Psoas muscle (tissue), 8 donors: ENCODE results near the gene RBBP8NL. TPM values are rescaled to one million over a fixed set of nuclear protein-coding genes. Genes with fewer than 3 reads are reported as not detected.

Experiments used
- ATAC-seq, 4 donors: fragments of 200-7000 bp; cut with Tn5 transposase; one replicate each; pipeline ENCODE4 v1.9.1; 2020; ENCODE audit warnings: moderate library complexity in 3 of 4, mild to moderate bottlenecking in 2 of 4
- DNase-seq, 2 donors: peaks; one replicate each; pipeline ENCODE4 v3.0.0-alpha.2; 2020
- H3K27ac ChIP-seq: fragments of 200-600 bp; one replicate; pipeline ENCODE4 v1.8.0; 2022
- H3K27me3 ChIP-seq, 3 donors: fragments of 200-600 bp in 1 of 3; one replicate each; pipeline versions ENCODE4 v1.6.1 to v1.8.0; 2013 to 2022; ENCODE audit warnings: low read length in 2 of 3, mild to moderate bottlenecking in 2 of 3, moderate library complexity in 1 of 3; ENCODE audit not compliant: insufficient read depth in 3 of 3
- H3K36me3 ChIP-seq, 2 donors: fragments of 200-600 bp in 1 of 2; one replicate each; pipeline versions ENCODE4 v1.6.1 to v1.8.0; 2013 to 2022; ENCODE audit warnings: low read depth in 1 of 2, mild to moderate bottlenecking in 1 of 2, moderate library complexity in 1 of 2; ENCODE audit not compliant: insufficient read depth in 1 of 2
- H3K4me1 ChIP-seq: fragments of 200-600 bp; one replicate; pipeline ENCODE4 v1.8.0; 2022
- H3K4me3 ChIP-seq: fragments of 200-600 bp; one replicate; pipeline ENCODE4 v1.8.0; 2022; ENCODE audit warnings: mild to moderate bottlenecking
- H3K9me3 ChIP-seq: fragments of 200-600 bp; one replicate; pipeline ENCODE4 v1.8.0; 2022
- whole genome bisulfite sequencing, 3 donors: extraction: QIAGEN DNeasy Blood & Tissue Kit; methylation state at CpG; one replicate each; pipeline versions ENCODE4 v1.1.6 to v1.1.7; 2013; 5-methylcytosine and 5-hydroxymethylcytosine counted together
- intact Hi-C, 2 donors: fragments of 100-400 bp; cut with DNase I; formaldehyde crosslinking; loops; one replicate each; pipeline versions ENCODE4 v1.11.0 to v1.14.2; 2022
- polyA plus RNA-seq, 3 donors: library from polyadenylated mRNA; stranded (reverse); fragments of 200-250 nt; gene quantifications; one replicate each; pipeline ENCODE4 v1.2.3, GENCODE V29; 2013
- total RNA-seq, 4 donors: library from RNA; stranded (reverse); fragmentation: NEBNext Ultra II Directional in 2 of 4; extraction: Animal tissue kit (Norgen Biotek cat#: 25700) in 2 of 4; gene quantifications; one replicate each; pipeline versions ENCODE4 v1.2.1 to v1.2.4, GENCODE V29; 2021 to 2023
- TF ChIP-seq, protein P1 (sequence below): fragments of 200-600 bp; IDR thresholded peaks from one replicate; pipeline ENCODE4 v1.8.0; 2022; ENCODE audit warnings: antibody characterized with exemption
- donor health status: healthy with polysubstance abuse.
- donor health status: DM: no; HTN: no; CAD: no; lungs with moderate emphysema.
- donor health status: Bipolar disorder and iron deficiency.
- donor health status: healthy.
- donor health status: DM: yes; HTN: yes; CAD: no.
- donor health status: DM: no; HTN: no; CAD: no.
- donor health status: DM: no; HTN: no; CAD: no.
- donor health status: DM: yes; HTN: yes; CAD: no.

The RBBP8NL gene
- total and polyA plus RNA-seq, 7 donors: 0.03 to 0.08 TPM; not detected in 5

DNA sequence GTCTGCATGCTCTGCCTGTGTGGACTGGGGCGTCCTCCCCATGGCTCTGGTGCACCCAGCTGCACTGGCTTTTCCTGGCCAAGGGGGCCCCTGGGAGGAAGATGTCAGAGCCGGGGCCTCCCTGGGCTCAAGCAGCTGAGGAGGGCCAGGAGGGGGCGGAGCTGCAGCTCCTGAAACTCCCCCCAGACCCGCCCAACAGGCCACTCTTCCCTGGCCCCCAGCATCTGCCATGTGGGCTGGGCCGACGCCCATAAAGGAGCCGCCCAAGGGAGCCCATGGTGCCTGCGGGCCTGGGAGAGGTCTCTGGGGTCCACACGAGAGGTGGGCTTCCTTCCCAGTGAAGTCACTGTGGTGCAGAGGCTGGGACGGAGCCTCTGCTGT, 4.0 kb downstream of the RBBP8NL start:
- Histone ChIP-seq H3K4me1 (no peaks in the 10 kb centered on the region), H3K9me3 (no peaks in the 10 kb centered on the region), H3K4me3 (no peak overlapping the region), H3K36me3 (no peaks in the 10 kb centered on the region), H3K27ac (no peak overlapping the region), H3K27me3 (peaks cover 0 to 26% (median 9%) of the 10 kb centered on the region in 3 donors)
- no peak for DNase-seq
- intact Hi-C loops: no loop called here
- TF ChIP-seq, protein P1, sequence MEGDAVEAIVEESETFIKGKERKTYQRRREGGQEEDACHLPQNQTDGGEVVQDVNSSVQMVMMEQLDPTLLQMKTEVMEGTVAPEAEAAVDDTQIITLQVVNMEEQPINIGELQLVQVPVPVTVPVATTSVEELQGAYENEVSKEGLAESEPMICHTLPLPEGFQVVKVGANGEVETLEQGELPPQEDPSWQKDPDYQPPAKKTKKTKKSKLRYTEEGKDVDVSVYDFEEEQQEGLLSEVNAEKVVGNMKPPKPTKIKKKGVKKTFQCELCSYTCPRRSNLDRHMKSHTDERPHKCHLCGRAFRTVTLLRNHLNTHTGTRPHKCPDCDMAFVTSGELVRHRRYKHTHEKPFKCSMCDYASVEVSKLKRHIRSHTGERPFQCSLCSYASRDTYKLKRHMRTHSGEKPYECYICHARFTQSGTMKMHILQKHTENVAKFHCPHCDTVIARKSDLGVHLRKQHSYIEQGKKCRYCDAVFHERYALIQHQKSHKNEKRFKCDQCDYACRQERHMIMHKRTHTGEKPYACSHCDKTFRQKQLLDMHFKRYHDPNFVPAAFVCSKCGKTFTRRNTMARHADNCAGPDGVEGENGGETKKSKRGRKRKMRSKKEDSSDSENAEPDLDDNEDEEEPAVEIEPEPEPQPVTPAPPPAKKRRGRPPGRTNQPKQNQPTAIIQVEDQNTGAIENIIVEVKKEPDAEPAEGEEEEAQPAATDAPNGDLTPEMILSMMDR: no peak
- WGBS, 3 donors: 21 to 43% (median 42%) methylated on average over 9 to 10 of the region's 10 CpGs
- ATAC-seq: no peak

DNA sequence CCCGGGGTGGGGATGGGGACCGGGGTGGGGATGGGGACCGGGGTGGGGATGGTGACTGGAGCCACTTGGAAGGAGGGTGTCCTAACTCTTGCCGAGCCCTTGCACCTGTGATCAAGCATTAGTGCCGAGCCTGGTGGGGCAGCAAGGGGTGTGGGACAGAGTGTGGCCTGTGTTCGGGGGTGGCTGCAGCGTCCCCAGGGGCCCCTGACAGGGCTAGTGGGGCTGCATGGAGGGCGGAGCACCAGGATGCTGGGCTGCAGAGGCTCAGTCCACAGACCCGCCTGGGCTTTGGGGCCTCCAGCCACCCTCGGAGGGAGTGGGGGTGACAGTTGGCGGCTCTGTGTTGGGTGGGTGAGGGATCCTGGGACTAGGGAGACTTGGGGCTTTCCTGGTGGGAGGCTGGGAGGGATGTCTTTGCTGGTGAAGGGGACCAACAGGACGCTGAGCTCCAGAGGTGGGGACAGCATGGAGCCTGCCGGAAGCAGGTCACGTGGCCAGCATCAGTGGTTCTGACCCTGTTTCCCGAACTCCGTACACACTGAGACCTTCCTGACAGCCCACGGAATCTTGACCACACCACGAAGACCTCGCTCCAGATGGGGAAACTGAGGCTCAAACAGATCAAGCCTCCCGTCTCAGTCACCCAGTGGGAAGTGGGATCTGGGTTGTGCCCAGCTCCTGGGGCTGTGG, 4.6 kb downstream of the RBBP8NL start:
- intact Hi-C loops: no loop called here
- Histone ChIP-seq H3K27me3 (peaks cover 0 to 26% (median 11%) of the 10 kb centered on the region in 3 donors), H3K36me3 (no peaks in the 10 kb centered on the region), H3K4me1 (no peaks in the 10 kb centered on the region), H3K27ac (no peak overlapping the region), H3K9me3 (no peaks in the 10 kb centered on the region), H3K4me3 (no peak overlapping the region)
- WGBS, 3 donors: 76 to 83% (median 82%) methylated on average over 20 of the region's 20 CpGs
- ATAC-seq (no peak), DNase-seq (no peak)
- TF ChIP-seq, protein P1: no peak

DNA sequence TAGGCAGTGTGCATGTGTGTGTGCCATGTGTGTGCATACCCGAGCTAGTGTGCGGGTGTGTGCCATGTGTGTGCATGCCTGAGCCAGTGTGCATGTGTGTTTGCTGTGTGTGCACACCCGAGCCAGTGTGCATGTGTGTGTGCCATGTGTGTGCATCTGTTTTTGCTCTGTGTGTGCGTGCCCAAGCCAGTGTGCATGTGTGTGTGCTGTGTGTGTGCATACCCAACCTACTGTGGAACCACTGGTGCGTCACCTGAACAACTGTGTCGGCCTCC, 5.7 kb downstream of the RBBP8NL start:
- TF ChIP-seq, protein P1: no peak
- Histone ChIP-seq H3K4me1 (no peaks in the 10 kb centered on the region), H3K9me3 (no peaks in the 10 kb centered on the region), H3K36me3 (no peaks in the 10 kb centered on the region), H3K27ac (no peak overlapping the region), H3K4me3 (no peak overlapping the region), H3K27me3 (peaks cover 0 to 26% (median 11%) of the 10 kb centered on the region in 3 donors)
- intact Hi-C loops: no loop called here
- no peak for DNase-seq
- 87 to 91% (median 91%) methylated on average over 6 of the region's 6 CpGs for WGBS, 3 donors
- no peak for ATAC-seq

DNA sequence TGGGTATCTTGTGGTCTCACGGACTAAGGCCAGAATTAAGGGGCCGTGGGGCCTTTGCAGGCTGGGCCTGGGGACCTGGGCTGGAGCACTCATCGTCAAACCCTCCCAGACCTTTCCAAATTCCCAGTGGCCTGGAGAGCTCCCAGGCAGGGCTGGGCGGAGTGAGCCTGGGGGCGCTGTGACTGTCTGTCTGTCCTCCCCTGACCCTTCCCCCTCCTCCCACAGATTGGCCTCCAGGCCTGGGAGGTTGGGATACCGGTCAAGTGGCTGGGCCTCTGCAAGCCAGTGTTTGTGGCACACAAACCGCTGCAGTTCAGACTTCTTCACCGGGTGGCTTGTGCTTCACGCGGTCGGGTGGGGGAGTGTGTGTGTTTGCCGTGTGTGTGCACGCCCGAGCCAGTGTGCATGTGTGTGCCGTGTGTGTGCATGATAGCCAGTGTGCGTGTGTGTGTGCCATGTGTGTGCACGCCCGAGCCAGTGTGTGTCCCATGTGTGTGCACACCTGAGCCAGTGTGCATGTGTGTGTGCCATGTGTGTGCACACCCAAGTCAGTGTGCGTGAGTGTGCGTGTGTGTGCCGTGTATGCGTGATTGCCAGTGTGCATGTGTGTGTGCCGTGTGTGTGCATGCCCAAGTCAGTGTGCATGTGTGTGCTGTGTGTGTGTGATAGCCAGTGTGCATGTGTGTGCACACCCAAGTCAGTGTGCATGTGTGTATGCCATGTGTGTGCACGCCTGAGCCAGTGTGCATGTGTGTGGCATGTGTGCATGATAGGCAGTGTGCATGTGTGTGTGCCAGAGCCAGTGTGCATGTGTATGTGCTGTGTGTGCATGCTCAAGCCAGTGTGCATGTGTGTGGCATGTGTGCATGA, 6.3 kb downstream of the RBBP8NL start:
- Histone ChIP-seq H3K27me3 (peaks cover 0 to 26% (median 11%) of the 10 kb centered on the region in 3 donors), H3K4me3 (no peak overlapping the region), H3K27ac (no peak overlapping the region), H3K9me3 (no peaks in the 10 kb centered on the region), H3K4me1 (no peaks in the 10 kb centered on the region), H3K36me3 (no peaks in the 10 kb centered on the region)
- intact Hi-C loops: no loop called here
- TF ChIP-seq, protein P1: no peak
- ATAC-seq: no peak
- WGBS, 3 donors: 83 to 88% (median 83%) methylated on average over 24 of the region's 24 CpGs
- DNase-seq: no peak
